ENCODE data around the gene PAX8.

The PAX8 gene

DNA sequence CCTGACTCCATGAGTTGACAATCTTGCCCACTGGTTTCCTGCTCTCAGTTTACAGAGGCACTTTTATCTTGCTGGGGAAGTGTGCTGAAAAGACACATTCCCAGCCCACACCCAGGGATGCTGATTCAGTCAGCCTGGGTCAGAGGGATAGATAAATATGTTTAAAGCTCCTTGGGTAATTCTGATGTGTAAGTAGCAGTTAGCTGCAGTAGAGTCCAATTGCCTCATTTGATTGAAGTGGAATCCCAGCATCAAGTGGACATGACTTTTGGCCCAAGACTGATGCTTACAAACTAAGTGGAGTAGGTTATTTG lies 75.5 kb downstream of the PAX8 start:
- no peak for DNase-seq (ENCODE audit: low spot score)

GRCh38 chr2:113202305-113203216 lies 76.2 kb downstream of the PAX8 start:
- DNase-seq (ENCODE audit: low spot score), result no peak

- DNase-seq (ENCODE audit: low spot score), result no peak
Observed at GRCh38 chr2:113201496-113202304, 77.0 kb downstream of the PAX8 start.

DNA sequence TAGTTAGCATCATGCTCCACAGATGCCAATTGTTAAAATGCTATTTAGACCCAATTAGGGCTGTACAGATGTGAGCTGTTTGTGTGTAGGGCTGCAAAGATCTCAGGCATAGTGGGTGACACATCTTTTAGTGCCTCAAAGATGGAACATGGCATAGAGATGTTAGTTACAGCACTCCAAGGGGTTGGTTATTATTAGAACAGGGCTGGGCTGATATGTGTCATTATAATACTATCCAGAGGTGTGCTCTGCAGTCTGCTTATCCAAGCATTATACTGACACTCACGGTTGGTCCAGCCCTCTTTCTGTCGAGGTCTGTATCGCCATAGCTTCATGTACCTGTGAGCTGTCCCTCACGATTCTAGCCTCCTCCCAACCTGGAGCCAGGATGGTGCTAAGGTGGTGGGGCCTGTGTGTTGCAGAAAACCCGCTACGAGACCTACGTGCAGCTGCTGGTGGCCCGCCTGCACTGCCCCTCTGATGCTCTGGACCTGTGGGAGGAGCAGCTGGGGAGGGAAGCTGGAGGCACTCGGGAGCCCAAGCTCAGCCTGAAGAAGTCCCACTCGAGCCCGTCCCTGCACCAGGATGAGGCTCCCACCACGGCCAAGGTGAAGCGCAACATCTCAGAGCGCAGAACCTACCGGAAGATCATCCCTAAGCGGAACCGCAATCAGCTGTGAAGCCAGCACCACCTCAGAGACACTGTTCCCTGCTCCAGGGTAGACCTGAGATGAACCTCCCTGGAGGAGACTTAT lies 77.8 kb downstream of the PAX8 start:
- DNase-seq (ENCODE audit: low spot score), result no peak

DNA sequence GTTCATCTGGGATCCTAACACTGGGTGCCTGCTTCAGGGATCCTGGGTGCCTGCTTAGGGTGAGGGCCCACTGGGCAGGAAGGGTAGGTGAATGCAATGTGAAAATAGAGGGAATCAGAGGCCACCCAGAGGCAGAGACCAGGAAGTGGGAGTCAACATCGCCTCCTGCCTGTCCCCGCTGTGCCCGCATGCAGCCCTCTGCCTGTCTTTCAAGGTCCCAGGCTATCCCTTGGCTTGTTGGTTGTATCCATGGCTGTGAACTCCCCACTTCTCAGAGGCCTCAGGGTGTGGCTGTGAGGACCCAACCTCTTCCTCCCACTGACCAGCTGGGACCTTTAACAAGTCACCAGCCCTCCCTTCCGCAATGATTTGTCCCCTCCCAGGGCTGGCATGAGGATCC lies 78.5 kb downstream of the PAX8 start:
- DNase-seq (ENCODE audit: low spot score), result no peak

DNA sequence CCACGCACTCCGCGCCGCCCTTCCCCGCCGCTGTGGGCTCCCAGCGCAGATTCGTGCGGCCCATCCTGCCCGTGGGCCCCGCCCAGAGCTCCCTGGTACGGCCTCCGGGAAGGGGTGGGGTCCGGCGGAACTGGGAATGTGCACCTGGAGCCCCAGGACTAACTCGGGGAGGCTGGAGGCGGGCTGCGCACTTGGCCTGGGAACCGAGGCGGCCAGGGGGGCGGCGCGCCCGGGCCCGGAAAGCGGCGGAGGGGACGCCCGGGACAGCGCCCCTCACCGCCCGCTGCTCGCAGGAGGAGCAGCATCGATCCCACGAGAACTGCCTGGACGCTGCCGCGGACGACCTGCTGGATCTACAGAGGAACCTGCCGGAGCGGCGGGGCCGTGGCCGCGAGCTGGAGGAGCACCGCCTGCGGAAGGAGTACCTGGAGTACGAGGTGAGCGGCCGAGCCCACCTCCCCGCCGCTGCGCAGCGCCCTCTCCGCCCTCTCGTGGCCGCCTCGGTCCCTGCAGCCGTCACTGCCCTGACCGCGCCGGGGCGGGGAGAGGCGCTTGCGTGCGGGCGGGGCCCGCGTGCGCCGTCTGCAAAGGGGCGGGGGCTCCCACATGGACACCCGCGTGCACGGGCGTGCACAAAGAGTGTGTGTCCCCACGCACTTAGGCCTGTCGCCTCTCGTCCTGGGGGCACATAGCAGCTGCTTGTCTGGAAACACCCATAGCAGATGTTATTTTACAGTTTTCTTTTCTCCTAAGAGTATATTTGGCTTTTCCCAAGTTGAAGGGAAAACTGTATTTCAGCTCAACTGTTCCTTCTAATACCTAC lies 79.7 kb downstream of the PAX8 start:
- peak; percentile 54 for DNase-seq (ENCODE audit: low spot score)

DNA sequence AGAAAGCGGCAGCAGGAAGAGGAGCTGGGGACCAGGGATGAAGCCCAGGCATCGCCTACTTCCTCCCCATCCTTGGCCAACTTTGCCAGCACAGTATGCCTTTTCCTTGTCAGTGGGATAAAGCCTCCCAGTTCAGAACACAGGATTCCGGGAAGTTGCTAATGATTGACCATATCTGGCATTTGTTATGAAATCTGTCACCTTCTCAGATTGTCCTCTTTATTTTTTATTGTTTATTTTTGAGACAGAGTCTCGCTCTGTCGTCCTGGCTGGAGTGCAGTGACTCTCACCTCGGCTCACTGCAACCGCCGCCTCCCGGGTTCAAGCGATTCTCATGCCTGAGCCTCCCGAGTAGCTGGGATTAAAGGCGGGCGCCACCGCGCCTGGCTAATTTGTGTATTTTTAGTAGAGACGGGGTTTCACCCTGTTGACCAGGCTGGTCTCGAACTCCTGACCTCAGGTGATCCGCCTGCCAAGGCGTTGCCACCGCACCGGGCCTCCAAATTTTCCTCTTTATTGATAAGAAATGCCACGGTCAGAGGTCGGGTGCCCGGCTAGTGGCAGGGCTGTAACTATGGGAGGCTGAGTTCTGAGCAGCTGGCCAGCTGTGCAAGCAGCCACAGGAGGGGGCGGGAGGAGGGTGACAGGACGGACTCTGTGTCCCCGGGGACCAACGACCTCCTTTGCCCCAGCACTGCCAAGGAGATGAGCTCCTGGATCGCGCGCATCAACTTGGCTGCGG lies 80.5 kb downstream of the PAX8 start:
- DNase-seq (ENCODE audit: low spot score), result no peak

GRCh38 chr2:113197347-113198047 lies 81.2 kb downstream of the PAX8 start:
- DNase-seq (ENCODE audit: low spot score), result no peak

DNA sequence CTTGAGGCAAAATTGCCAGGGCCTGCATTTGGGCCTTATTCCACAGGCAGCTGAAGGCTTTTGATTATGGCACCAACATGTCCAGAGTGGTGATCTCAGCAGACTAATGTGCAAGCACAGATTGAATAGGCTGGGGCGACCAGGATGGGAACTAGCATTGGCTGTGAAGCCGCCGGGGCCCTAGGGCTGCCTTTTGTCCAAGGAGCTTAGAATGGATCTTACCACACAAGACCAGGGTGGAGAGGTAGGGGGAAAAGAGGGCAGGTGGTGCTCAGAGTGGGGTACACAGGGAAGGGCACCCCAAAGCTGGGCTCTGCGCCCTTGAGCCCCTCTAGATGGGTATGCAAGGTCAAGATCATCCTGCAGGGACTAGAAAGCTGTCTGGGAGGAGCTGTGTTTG lies 81.9 kb downstream of the PAX8 start:
- no peak for DNase-seq (ENCODE audit: low spot score)

GRCh38 chr2:113195923-113196501 lies 82.7 kb downstream of the PAX8 start:
- no peak for DNase-seq (ENCODE audit: low spot score)

GRCh38 chr2:113192459-113193100 lies 86.1 kb downstream of the PAX8 start:
- no peak for DNase-seq (ENCODE audit: low spot score)

DNA sequence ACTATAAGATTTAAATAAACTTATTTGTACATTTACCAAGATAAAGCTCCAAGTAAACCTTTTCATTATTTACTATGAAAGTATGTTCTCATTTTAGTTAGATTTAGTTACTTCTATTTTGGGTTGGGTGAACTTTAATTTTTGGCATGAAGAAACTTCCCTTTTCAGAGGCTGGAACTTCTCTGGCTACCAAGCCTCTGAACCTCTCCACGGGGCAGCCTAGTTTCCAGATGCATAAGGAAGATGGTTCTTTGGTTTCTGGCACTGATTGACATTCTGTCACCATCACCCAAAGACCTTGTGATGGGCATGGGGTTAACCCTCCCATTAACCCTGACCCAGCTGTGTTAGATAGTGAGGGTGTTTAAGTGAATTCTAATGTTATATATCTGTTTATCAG lies 87.8 kb downstream of the PAX8 start:
- DNase-seq (ENCODE audit: low spot score), result no peak

DNA sequence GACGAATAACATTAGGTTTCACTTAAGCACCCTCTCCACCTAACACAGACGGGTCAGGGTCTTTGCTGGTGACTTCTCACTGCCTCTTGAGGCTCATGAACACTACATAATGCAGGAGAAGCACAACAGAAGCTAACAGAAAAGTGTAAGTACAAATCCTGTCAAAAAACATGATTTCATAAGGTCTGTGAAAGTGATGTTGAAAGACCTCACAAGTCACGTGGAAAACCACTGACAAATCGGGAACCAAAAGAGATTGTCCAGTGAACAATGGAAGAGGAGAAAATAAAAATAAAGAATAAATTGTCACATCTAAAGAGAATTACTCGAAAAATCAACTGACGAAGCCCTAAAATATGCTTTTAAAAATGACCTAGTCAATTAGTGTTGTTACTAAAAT lies 91.0 kb downstream of the PAX8 start:
- no peak for DNase-seq (ENCODE audit: low spot score)

DNA sequence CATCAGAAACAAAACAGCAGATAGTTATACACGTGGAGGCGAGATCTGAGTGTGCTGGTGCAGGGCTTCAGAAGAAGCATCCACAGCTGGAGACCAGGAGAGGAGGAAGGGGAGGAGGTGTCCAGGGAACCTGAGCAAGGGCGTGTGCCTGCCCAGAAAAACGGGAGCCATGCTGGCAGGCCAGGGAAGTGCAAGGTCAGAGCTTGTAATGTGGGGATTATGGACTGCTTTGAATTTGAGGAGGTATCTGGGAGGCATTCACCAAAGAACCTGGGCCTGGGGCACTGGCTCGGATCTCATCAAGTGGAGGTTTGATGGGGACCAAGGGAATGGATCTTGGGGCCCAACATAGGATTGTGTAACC lies 92.3 kb downstream of the PAX8 start:
- no peak for DNase-seq (ENCODE audit: low spot score)

- DNase-seq (ENCODE audit: low spot score), result peak; percentile 27
Observed at GRCh38 chr2:113185664-113186432, 92.9 kb downstream of the PAX8 start.

DNA sequence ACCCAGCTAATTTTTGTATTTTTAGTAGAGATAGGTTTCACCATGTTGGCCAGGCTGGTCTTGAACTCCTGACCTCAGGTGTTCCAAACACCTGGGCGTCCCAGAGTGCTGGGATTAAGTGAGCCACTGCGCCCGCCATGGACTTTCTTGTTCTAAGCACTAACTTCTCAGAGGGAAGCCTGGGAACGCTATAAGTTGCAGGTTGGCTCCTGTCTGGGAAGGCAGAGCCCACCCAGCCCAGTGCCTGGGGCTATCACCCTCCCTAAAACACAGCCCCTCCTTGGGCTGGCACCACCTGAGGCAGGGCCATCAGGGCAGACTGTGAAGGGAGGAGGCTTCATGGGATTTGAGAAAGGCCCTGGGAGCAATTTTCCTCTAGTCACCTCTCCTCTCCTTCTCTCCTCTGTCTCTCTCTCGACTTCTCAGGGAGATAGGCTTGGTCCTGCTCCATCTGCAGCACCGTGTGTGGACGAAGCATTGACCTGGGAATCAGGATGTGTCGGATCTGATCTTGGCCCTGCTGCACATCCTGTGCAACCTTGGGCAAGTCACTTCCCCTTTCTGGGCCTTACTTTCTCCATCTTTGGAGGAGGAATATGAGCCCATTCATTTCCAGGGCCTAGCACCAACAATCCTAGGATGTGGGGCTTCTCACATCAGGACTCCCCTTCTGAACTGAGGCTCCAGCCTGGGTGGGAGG lies 94.0 kb downstream of the PAX8 start:
- no peak for DNase-seq (ENCODE audit: low spot score)

GRCh38 chr2:113183703-113184102 lies 95.0 kb downstream of the PAX8 start:
- no peak for DNase-seq (ENCODE audit: low spot score)

DNA sequence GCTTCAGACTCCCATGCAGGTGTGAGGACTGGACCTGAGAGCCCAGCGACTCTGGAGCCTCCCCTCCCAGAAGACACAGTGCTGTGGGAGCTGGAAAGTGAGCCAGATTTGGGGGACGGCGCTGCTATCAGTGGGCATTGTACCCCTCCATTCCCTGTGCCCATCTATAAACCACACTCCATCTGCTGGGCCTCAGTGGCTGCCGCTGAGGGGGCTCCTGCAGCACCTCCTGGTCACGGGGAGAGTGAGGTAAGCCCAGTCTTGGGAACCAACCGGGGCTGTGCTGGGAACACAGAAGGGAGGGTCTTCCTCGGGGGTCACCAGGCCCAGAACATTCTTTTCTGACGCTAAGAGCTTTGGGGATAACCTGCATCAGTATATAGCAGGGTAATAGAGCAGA lies 95.5 kb downstream of the PAX8 start:
- no peak for DNase-seq (ENCODE audit: low spot score)
